ENCODE data around the gene DNAJB13. TPM values are rescaled to one million over a fixed set of nuclear protein-coding genes. Genes with fewer than 3 reads are reported as not detected.

Gene DNAJB13
- total RNA-seq, 1 experiment from 2014 or later, result 0.24 TPM

- H3K9me3 Mint-ChIP-seq, result no peaks in the 10 kb centered on the region
- H3K27ac Mint-ChIP-seq, result no peak overlapping the region
- TF ChIP-seq ZNF671 (CRISPR knock-in tag; IDR thresholded peaks at IDR 0.05) (no peak), ZNF281 (CRISPR knock-in tag; IDR thresholded peaks at IDR 0.05) (no peak), SP1 (CRISPR knock-in tag; conservative IDR thresholded peaks at IDR 0.05) (no peak), NFE2L1 (CRISPR knock-in tag; IDR thresholded peaks at IDR 0.05) (no peak), CBFB (CRISPR knock-in tag; IDR thresholded peaks at IDR 0.05; ENCODE audit: low read depth) (no peak), KAT7 (CRISPR knock-in tag; IDR thresholded peaks at IDR 0.05; ENCODE audit: borderline replicate concordance) (no peak), NFYB (CRISPR knock-in tag; conservative IDR thresholded peaks at IDR 0.05; ENCODE audit: low read depth) (no peak), NFATC4 (CRISPR knock-in tag; IDR thresholded peaks at IDR 0.05) (no peak)
- TF ChIP-seq, protein P1, sequence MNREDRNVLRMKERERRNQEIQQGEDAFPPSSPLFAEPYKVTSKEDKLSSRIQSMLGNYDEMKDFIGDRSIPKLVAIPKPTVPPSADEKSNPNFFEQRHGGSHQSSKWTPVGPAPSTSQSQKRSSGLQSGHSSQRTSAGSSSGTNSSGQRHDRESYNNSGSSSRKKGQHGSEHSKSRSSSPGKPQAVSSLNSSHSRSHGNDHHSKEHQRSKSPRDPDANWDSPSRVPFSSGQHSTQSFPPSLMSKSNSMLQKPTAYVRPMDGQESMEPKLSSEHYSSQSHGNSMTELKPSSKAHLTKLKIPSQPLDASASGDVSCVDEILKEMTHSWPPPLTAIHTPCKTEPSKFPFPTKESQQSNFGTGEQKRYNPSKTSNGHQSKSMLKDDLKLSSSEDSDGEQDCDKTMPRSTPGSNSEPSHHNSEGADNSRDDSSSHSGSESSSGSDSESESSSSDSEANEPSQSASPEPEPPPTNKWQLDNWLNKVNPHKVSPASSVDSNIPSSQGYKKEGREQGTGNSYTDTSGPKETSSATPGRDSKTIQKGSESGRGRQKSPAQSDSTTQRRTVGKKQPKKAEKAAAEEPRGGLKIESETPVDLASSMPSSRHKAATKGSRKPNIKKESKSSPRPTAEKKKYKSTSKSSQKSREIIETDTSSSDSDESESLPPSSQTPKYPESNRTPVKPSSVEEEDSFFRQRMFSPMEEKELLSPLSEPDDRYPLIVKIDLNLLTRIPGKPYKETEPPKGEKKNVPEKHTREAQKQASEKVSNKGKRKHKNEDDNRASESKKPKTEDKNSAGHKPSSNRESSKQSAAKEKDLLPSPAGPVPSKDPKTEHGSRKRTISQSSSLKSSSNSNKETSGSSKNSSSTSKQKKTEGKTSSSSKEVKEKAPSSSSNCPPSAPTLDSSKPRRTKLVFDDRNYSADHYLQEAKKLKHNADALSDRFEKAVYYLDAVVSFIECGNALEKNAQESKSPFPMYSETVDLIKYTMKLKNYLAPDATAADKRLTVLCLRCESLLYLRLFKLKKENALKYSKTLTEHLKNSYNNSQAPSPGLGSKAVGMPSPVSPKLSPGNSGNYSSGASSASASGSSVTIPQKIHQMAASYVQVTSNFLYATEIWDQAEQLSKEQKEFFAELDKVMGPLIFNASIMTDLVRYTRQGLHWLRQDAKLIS (CRISPR knock-in tag; IDR thresholded peaks at IDR 0.05; ENCODE audit: borderline replicate concordance), result no peak
- POLR2A ChIA-PET, result no interaction called here
- ATAC-seq (peak; percentile 48), DNase-seq (ENCODE audit: low spot score) (no peak)
- peaks cover 17% of the 10 kb centered on the region for H3K27me3 Mint-ChIP-seq (ENCODE audit: low read depth)
- peaks cover 4% of the 10 kb centered on the region; the same call in 1 of the 2 replicates for H3K4me1 Mint-ChIP-seq
- H3K4me3 Mint-ChIP-seq, result peak overlapping the region; percentile 16
- H3K36me3 Mint-ChIP-seq, result no peaks in the 10 kb centered on the region
- CTCF ChIA-PET, result interaction anchor here (0.6 to 1.8 kb wide), 3 partner anchors 22 to 297 kb away, joined by 3 to 12 read pairs (median 4); no protein-coding TSS in a partner anchor
Measured at GRCh38 chr11:73957654-73958361, 7.0 kb downstream of the DNAJB13 start.

GRCh38 chr11:73958521-73959141 is 7.8 kb downstream of the DNAJB13 start:
- Mint-ChIP-seq H3K4me3 (no peak overlapping the region), H3K36me3 (no peaks in the 10 kb centered on the region), H3K4me1 (peaks cover 4% of the 10 kb centered on the region; the same call in 1 of the 2 replicates), H3K9me3 (no peaks in the 10 kb centered on the region), H3K27ac (no peak overlapping the region), H3K27me3 (ENCODE audit: low read depth) (peaks cover 17% of the 10 kb centered on the region)
- ATAC-seq, result no peak
- ChIA-PET POLR2A (no interaction called here), CTCF (interaction anchor here (1.8 kb wide), 1 partner anchor 27 kb away, joined by 12 read pairs; no protein-coding TSS in a partner anchor)
- DNase-seq (ENCODE audit: low spot score), result no peak
- TF ChIP-seq JUN (CRISPR knock-in tag; IDR thresholded peaks at IDR 0.05) (no peak), NR2C2 (CRISPR knock-in tag; IDR thresholded peaks at IDR 0.05) (no peak), NFATC4 (CRISPR knock-in tag; IDR thresholded peaks at IDR 0.05) (no peak), ESRRA (CRISPR knock-in tag; IDR thresholded peaks at IDR 0.05; ENCODE audit: borderline replicate concordance) (no peak), ERG (CRISPR knock-in tag; IDR thresholded peaks at IDR 0.05) (no peak), ZNF416 (CRISPR knock-in tag; IDR thresholded peaks at IDR 0.05) (no peak), SP1 (CRISPR knock-in tag; conservative IDR thresholded peaks at IDR 0.05) (no peak), ZNF232 (CRISPR knock-in tag; IDR thresholded peaks at IDR 0.05) (no peak)
- TF ChIP-seq, protein P2, sequence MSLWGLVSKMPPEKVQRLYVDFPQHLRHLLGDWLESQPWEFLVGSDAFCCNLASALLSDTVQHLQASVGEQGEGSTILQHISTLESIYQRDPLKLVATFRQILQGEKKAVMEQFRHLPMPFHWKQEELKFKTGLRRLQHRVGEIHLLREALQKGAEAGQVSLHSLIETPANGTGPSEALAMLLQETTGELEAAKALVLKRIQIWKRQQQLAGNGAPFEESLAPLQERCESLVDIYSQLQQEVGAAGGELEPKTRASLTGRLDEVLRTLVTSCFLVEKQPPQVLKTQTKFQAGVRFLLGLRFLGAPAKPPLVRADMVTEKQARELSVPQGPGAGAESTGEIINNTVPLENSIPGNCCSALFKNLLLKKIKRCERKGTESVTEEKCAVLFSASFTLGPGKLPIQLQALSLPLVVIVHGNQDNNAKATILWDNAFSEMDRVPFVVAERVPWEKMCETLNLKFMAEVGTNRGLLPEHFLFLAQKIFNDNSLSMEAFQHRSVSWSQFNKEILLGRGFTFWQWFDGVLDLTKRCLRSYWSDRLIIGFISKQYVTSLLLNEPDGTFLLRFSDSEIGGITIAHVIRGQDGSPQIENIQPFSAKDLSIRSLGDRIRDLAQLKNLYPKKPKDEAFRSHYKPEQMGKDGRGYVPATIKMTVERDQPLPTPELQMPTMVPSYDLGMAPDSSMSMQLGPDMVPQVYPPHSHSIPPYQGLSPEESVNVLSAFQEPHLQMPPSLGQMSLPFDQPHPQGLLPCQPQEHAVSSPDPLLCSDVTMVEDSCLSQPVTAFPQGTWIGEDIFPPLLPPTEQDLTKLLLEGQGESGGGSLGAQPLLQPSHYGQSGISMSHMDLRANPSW (CRISPR knock-in tag; conservative IDR thresholded peaks at IDR 0.05; ENCODE audit: low read depth), result no peak
- TF ChIP-seq, protein P3, sequence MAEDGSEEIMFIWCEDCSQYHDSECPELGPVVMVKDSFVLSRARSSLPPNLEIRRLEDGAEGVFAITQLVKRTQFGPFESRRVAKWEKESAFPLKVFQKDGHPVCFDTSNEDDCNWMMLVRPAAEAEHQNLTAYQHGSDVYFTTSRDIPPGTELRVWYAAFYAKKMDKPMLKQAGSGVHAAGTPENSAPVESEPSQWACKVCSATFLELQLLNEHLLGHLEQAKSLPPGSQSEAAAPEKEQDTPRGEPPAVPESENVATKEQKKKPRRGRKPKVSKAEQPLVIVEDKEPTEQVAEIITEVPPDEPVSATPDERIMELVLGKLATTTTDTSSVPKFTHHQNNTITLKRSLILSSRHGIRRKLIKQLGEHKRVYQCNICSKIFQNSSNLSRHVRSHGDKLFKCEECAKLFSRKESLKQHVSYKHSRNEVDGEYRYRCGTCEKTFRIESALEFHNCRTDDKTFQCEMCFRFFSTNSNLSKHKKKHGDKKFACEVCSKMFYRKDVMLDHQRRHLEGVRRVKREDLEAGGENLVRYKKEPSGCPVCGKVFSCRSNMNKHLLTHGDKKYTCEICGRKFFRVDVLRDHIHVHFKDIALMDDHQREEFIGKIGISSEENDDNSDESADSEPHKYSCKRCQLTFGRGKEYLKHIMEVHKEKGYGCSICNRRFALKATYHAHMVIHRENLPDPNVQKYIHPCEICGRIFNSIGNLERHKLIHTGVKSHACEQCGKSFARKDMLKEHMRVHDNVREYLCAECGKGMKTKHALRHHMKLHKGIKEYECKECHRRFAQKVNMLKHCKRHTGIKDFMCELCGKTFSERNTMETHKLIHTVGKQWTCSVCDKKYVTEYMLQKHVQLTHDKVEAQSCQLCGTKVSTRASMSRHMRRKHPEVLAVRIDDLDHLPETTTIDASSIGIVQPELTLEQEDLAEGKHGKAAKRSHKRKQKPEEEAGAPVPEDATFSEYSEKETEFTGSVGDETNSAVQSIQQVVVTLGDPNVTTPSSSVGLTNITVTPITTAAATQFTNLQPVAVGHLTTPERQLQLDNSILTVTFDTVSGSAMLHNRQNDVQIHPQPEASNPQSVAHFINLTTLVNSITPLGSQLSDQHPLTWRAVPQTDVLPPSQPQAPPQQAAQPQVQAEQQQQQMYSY (CRISPR knock-in tag; IDR thresholded peaks at IDR 0.05), result no peak

All from WTC11 (cell line).